Measurements from ENCODE around the gene DNTTIP2. TPM values are rescaled to one million over a fixed set of nuclear protein-coding genes. Genes with fewer than 3 reads are reported as not detected.
A peak's percentile ranks its signal among the peaks of the same experiment; 100 is the strongest.
"Not testable (repeated sequence)": the region's sequence is repeated elsewhere in the genome, so short reads cannot be mapped to it uniquely, and the experiment has no call there.

DNTTIP2 gene
- total RNA-seq: 10 to 100 TPM; 40.8 to 73.8 (median 59.0) TPM

GRCh38 chr1:93878889-93879586 is at the start of gene DNTTIP2:
Gene DNTTIP2 (minus strand): TSS chr1:93879206. CDS start chr1:93879148, 58 bp downstream.
- H3K4me1 ChIP-seq (replicated peaks in 1 of 2): peaks cover 21 to 24% of the 10 kb centered on the region in 2 donors
- H3K4me3 ChIP-seq: peak within 1 kb of the TSS; percentile 65 to 93 (median 90)
- in situ Hi-C loops (cut with MboI; ENCODE audit: low pct_unique_long_range_greater_than_20kb in 2 of 9, low sequenced_read_pairs in 9 of 9, unreplicated experiment in 9 of 9): no loop called here
- peak; percentile 91 to 98 (median 97) for ATAC-seq (replicated peaks in 6 of 8)
- peak within 1 kb of the TSS; percentile 95 for H3K27ac ChIP-seq
- WGBS, 10 experiments: 0 to 9% (median 0%) methylated on average over 2 to 42 of the region's 50 CpGs

- Histone ChIP-seq H3K4me3 (no peak overlapping the region), H3K27ac (no peak overlapping the region), H3K4me1 (replicated peaks in 1 of 2) (no peaks in the 10 kb centered on the region)
- in situ Hi-C loops (cut with MboI; ENCODE audit: low pct_unique_long_range_greater_than_20kb in 2 of 9, low sequenced_read_pairs in 9 of 9, unreplicated experiment in 9 of 9): no loop called here
- ATAC-seq (replicated peaks in 6 of 8): no peak
- WGBS, 10 experiments: 45 to 100% (median 90%) methylated on average over 2 to 3 of the region's 3 CpGs
These were observed 46.2 kb upstream of the DNTTIP2 start for GRCh38 chr1:93925206-93925605.

- no peak overlapping the region for H3K27ac ChIP-seq
- ATAC-seq (replicated peaks in 6 of 8): peak in 1 of 8 experiments; percentile 62
- H3K4me1 ChIP-seq (replicated peaks in 1 of 2): no peaks in the 10 kb centered on the region
- WGBS, 10 experiments: 13 to 38% (median 24%) methylated on average over 1 of the region's 1 CpG; no CpG with 5 or more reads in 2 of the 10 experiments
- in situ Hi-C loops (cut with MboI; ENCODE audit: low pct_unique_long_range_greater_than_20kb in 2 of 9, low sequenced_read_pairs in 9 of 9, unreplicated experiment in 9 of 9): no loop called here
- H3K4me3 ChIP-seq: no peak overlapping the region
These were observed 40.8 kb upstream of the DNTTIP2 start for GRCh38 chr1:93919780-93920179.

- WGBS, 10 experiments: 29 to 100% (median 90%) methylated on average over 2 to 8 of the region's 10 CpGs
- Histone ChIP-seq H3K4me1 (replicated peaks in 1 of 2) (no peaks in the 10 kb centered on the region), H3K4me3 (no peak overlapping the region), H3K27ac (no peak overlapping the region)
- no peak for ATAC-seq (replicated peaks in 6 of 8)
- in situ Hi-C loops (cut with MboI; ENCODE audit: low pct_unique_long_range_greater_than_20kb in 2 of 9, low sequenced_read_pairs in 9 of 9, unreplicated experiment in 9 of 9): no loop called here
These were observed 38.3 kb upstream of the DNTTIP2 start for GRCh38 chr1:93917302-93917701.

- H3K4me3 ChIP-seq; ATAC-seq (replicated peaks in 6 of 8); in situ Hi-C loops (cut with MboI; ENCODE audit: low pct_unique_long_range_greater_than_20kb in 2 of 9, low sequenced_read_pairs in 9 of 9, unreplicated experiment in 9 of 9); H3K27ac ChIP-seq: not testable (repeated sequence)
- WGBS, 10 experiments: 92 to 100% (median 94%) methylated on average over 2 to 3 of the region's 3 CpGs; no CpG with 5 or more reads in 5 of the 10 experiments
- H3K4me1 ChIP-seq (replicated peaks in 1 of 2): peaks cover 8 to 20% of the 10 kb centered on the region in 2 donors
These were observed 31.9 kb upstream of the DNTTIP2 start for GRCh38 chr1:93910880-93911279.

- 64 to 100% (median 94%) methylated on average over 2 to 4 of the region's 4 CpGs for WGBS, 10 experiments
- no peak for ATAC-seq (replicated peaks in 6 of 8)
- in situ Hi-C loops (cut with MboI; ENCODE audit: low pct_unique_long_range_greater_than_20kb in 2 of 9, low sequenced_read_pairs in 9 of 9, unreplicated experiment in 9 of 9): no loop called here
- Histone ChIP-seq H3K27ac (no peak overlapping the region), H3K4me3 (no peak overlapping the region), H3K4me1 (replicated peaks in 1 of 2) (peaks cover 8 to 20% of the 10 kb centered on the region in 2 donors)
These were observed 31.3 kb upstream of the DNTTIP2 start for GRCh38 chr1:93910305-93910704.

GRCh38 chr1:93909146-93910050 is 30.4 kb upstream of the DNTTIP2 start, which contains the start of gene GCLM:
Gene GCLM (minus strand): TSS chr1:93909430. CDS start chr1:93909163, 267 bp downstream.
- 0 to 54% (median 7%) methylated on average over 2 to 45 of the region's 102 CpGs; no CpG with 5 or more reads in 3 of the 10 experiments for WGBS, 10 experiments
- Histone ChIP-seq H3K4me1 (replicated peaks in 1 of 2) (peaks cover 8 to 20% of the 10 kb centered on the region in 2 donors), H3K4me3 (peak within 1 kb of the TSS; percentile 55 to 75 (median 68)), H3K27ac (peak within 1 kb of the TSS; percentile 15 to 73)
- peak; percentile 88 to 97 (median 93) for ATAC-seq (replicated peaks in 6 of 8)
- in situ Hi-C loops (cut with MboI; ENCODE audit: low pct_unique_long_range_greater_than_20kb in 2 of 9, low sequenced_read_pairs in 9 of 9, unreplicated experiment in 9 of 9): no loop called here

GRCh38 chr1:93908394-93909145 is 29.6 kb upstream of the DNTTIP2 start:
- Histone ChIP-seq H3K4me1 (replicated peaks in 1 of 2) (peaks cover 8 to 20% of the 10 kb centered on the region in 2 donors), H3K4me3 (peak overlapping the region; percentile 55 to 75 (median 68)), H3K27ac (peak overlapping the region; percentile 15 to 73)
- in situ Hi-C loops (cut with MboI; ENCODE audit: low pct_unique_long_range_greater_than_20kb in 2 of 9, low sequenced_read_pairs in 9 of 9, unreplicated experiment in 9 of 9): no loop called here
- WGBS, 10 experiments: 0 to 33% (median 0%) methylated on average over 1 to 7 of the region's 49 CpGs
- ATAC-seq (replicated peaks in 6 of 8): peak in 6 of 8 experiments; percentile 5 to 46 (median 14)

- 17 to 67% (median 50%) methylated on average over 1 to 3 of the region's 3 CpGs; no CpG with 5 or more reads in 1 of the 10 experiments for WGBS, 10 experiments
- ATAC-seq (replicated peaks in 6 of 8): no peak
- Histone ChIP-seq H3K4me3 (peak overlapping the region in 4 of 5 donors; percentile 55 to 75 (median 64)), H3K4me1 (replicated peaks in 1 of 2) (peaks cover 8 to 20% of the 10 kb centered on the region in 2 donors), H3K27ac (no peak overlapping the region)
- in situ Hi-C loops (cut with MboI; ENCODE audit: low pct_unique_long_range_greater_than_20kb in 2 of 9, low sequenced_read_pairs in 9 of 9, unreplicated experiment in 9 of 9): no loop called here
These were observed 28.7 kb upstream of the DNTTIP2 start for GRCh38 chr1:93907718-93908117.

GRCh38 chr1:93906480-93906879 is 27.5 kb upstream of the DNTTIP2 start:
- H3K4me3 ChIP-seq: no peak overlapping the region
- no peak for ATAC-seq (replicated peaks in 6 of 8)
- H3K27ac ChIP-seq: no peak overlapping the region
- 72 to 100% (median 92%) methylated on average over 1 to 3 of the region's 3 CpGs for WGBS, 10 experiments
- peaks cover 8 to 20% of the 10 kb centered on the region in 2 donors for H3K4me1 ChIP-seq (replicated peaks in 1 of 2)
- in situ Hi-C loops (cut with MboI; ENCODE audit: low pct_unique_long_range_greater_than_20kb in 2 of 9, low sequenced_read_pairs in 9 of 9, unreplicated experiment in 9 of 9): no loop called here

- peaks cover 8 to 20% of the 10 kb centered on the region in 2 donors for H3K4me1 ChIP-seq (replicated peaks in 1 of 2)
- ATAC-seq (replicated peaks in 6 of 8): no peak
- in situ Hi-C loops (cut with MboI; ENCODE audit: low pct_unique_long_range_greater_than_20kb in 2 of 9, low sequenced_read_pairs in 9 of 9, unreplicated experiment in 9 of 9): no loop called here
- WGBS, 10 experiments: 55 to 100% (median 98%) methylated on average over 1 to 2 of the region's 2 CpGs
- H3K27ac ChIP-seq: no peak overlapping the region
- no peak overlapping the region for H3K4me3 ChIP-seq
These were observed 26.7 kb upstream of the DNTTIP2 start for GRCh38 chr1:93905734-93906133.

- 86 to 100% (median 100%) methylated on average over 1 of the region's 1 CpG; no CpG with 5 or more reads in 4 of the 10 experiments for WGBS, 10 experiments
- no peak overlapping the region for H3K4me3 ChIP-seq
- no peak for ATAC-seq (replicated peaks in 6 of 8)
- peaks cover 8 to 20% of the 10 kb centered on the region in 2 donors for H3K4me1 ChIP-seq (replicated peaks in 1 of 2)
- in situ Hi-C loops (cut with MboI; ENCODE audit: low pct_unique_long_range_greater_than_20kb in 2 of 9, low sequenced_read_pairs in 9 of 9, unreplicated experiment in 9 of 9): no loop called here
- H3K27ac ChIP-seq: no peak overlapping the region
These were observed 26.0 kb upstream of the DNTTIP2 start for GRCh38 chr1:93905051-93905450.
